Naive thymus-derived CD4-positive, alpha-beta T cell (primary cell): ENCODE measurements around the gene PCSK2. TPM values are rescaled to one million over a fixed set of nuclear protein-coding genes. Genes with fewer than 3 reads are reported as not detected.

Experiments used
- ATAC-seq: fragments of 150-1000 bp; cut with Tn5 transposase; 2 replicates; pipeline ENCODE4 v1.10.0; 2021; ENCODE audit warnings: mild to moderate bottlenecking, moderate library complexity
- CTCF ChIA-PET: fragments of 350-600 bp; sonication (Branson Sonifier 250); formaldehyde crosslinking; loops from one replicate; lab custom pipeline; 2021; ENCODE audit warnings: antibody characterized with exemption; lab: Charles Lee
- POLR2A ChIA-PET: fragments of 350-600 bp; sonication (Branson Sonifier 250); formaldehyde crosslinking; loops from one replicate; lab custom pipeline; 2021; ENCODE audit warnings: antibody characterized with exemption, inconsistent platforms; lab: Charles Lee
- DNase-seq, 9 donors: peaks; one replicate each; pipeline versions ENCODE4 v3.0.0 to v3.0.0-alpha.2; 2020 to 2022; ENCODE audit warnings: mixed read lengths in 1 of 9
- H3K27ac ChIP-seq: one replicate; pipeline ENCODE4 v1.7.0; 2013; ENCODE audit warnings: mild to moderate bottlenecking, low read depth, low read length, moderate library complexity
- H3K27me3 ChIP-seq, 2 donors: one replicate each; pipeline ENCODE4 v1.7.0; 2013; ENCODE audit warnings: low read length in 2 of 2, mild to moderate bottlenecking in 2 of 2, moderate library complexity in 2 of 2; ENCODE audit not compliant: control insufficient read depth in 2 of 2, insufficient read depth in 2 of 2
- H3K36me3 ChIP-seq, 3 experiments: 1 replicate in 2 of 3; 2 replicates in 1 of 3; pipeline ENCODE4 v1.7.0; 2013; ENCODE audit warnings: low read length in 3 of 3, mild to moderate bottlenecking in 3 of 3, moderate library complexity in 1 of 3; ENCODE audit not compliant: insufficient read depth in 3 of 3, control insufficient read depth in 2 of 3
- H3K4me1 ChIP-seq, 2 donors: one replicate each; pipeline ENCODE4 v1.7.0; 2013; ENCODE audit warnings: low read length in 2 of 2, mild to moderate bottlenecking in 2 of 2, moderate library complexity in 1 of 2; ENCODE audit not compliant: control insufficient read depth in 2 of 2, insufficient read depth in 2 of 2
- H3K4me3 ChIP-seq: 2 replicates; pipeline ENCODE4 v1.7.0; 2013; ENCODE audit warnings: mild to moderate bottlenecking, low read length
- H3K9me3 ChIP-seq, 3 experiments: 1 replicate in 2 of 3; 2 replicates in 1 of 3; pipeline ENCODE4 v1.7.0; 2013; ENCODE audit warnings: low read length in 3 of 3; ENCODE audit not compliant: control insufficient read depth in 2 of 3
- H3K27ac Mint-ChIP-seq, 9 donors: one replicate each; pipeline ENCODE4 v1.8.0; 2020 to 2022; ENCODE audit warnings: mixed read lengths in 9 of 9, mild to moderate bottlenecking in 8 of 9, moderate library complexity in 5 of 9, inconsistent platforms in 2 of 9
- H3K27me3 Mint-ChIP-seq, 5 donors: one replicate each; pipeline ENCODE4 v1.8.0; 2021 to 2022; ENCODE audit warnings: mixed read lengths in 5 of 5, mild to moderate bottlenecking in 1 of 5
- H3K36me3 Mint-ChIP-seq, 5 donors: one replicate each; pipeline ENCODE4 v1.8.0; 2020 to 2022; ENCODE audit warnings: mixed read lengths in 5 of 5, mild to moderate bottlenecking in 3 of 5, inconsistent platforms in 1 of 5
- H3K4me1 Mint-ChIP-seq, 7 donors: one replicate each; pipeline ENCODE4 v1.8.0; 2020 to 2022; ENCODE audit warnings: mixed read lengths in 7 of 7, mild to moderate bottlenecking in 3 of 7, inconsistent platforms in 1 of 7
- H3K4me3 Mint-ChIP-seq, 10 donors: one replicate each; pipeline ENCODE4 v1.8.0; 2020 to 2022; ENCODE audit warnings: mild to moderate bottlenecking in 10 of 10, mixed read lengths in 10 of 10, moderate library complexity in 6 of 10, inconsistent platforms in 2 of 10
- H3K9me3 Mint-ChIP-seq, 11 donors: one replicate each; pipeline ENCODE4 v1.8.0; 2020 to 2022; ENCODE audit warnings: mixed read lengths in 11 of 11, mild to moderate bottlenecking in 4 of 11, inconsistent platforms in 1 of 11, moderate library complexity in 1 of 11
- intact Hi-C, 2 donors: fragments of 100-400 bp; cut with micrococcal nuclease; formaldehyde crosslinking; loops; one replicate each; pipeline ENCODE4 v1.15.1; 2023
- polyA plus RNA-seq, 2 donors: library from polyadenylated mRNA; unstranded; fragments of 300-500 nt; fragmentation: Illumina TruSeq; gene quantifications; one replicate each; pipeline ENCODE4 v1.2.3, GENCODE V29; 2021
- total RNA-seq, 6 experiments: library from RNA in 5 of 6; stranded (reverse) in 5 of 6; gene quantifications; 1 replicate in 5 of 6; 2 replicates in 1 of 6; pipeline ENCODE4 v1.2.3 and lab custom pipeline; 2021 to 2026

PCSK2 gene
- total and polyA plus RNA-seq, 7 experiments from 2014 or later = not detected

GRCh38 chr20:17443131-17443858, 216.5 kb downstream of the PCSK2 start:
- no peaks in the 10 kb centered on the region for H3K9me3 ChIP-seq
- CTCF ChIA-PET = interaction anchor here (0.6 kb wide), 1 partner anchor 255 kb away, joined by 3 read pairs; no protein-coding TSS in a partner anchor
- H3K27ac Mint-ChIP-seq = no peak overlapping the region
- DNase-seq (no peak), ATAC-seq (no peak)
- H3K4me3 ChIP-seq = no peak overlapping the region
- intact Hi-C loops = no loop called here
- peaks cover 0 to 17% (median 3%) of the 10 kb centered on the region in 11 donors for H3K9me3 Mint-ChIP-seq
- no peak overlapping the region for H3K27ac ChIP-seq
- H3K4me3 Mint-ChIP-seq = no peak overlapping the region
- no peaks in the 10 kb centered on the region for H3K4me1 ChIP-seq
- H3K36me3 Mint-ChIP-seq = peaks cover 0 to 4% (median 0%) of the 10 kb centered on the region in 5 donors
- POLR2A ChIA-PET = no interaction called here
- no peaks in the 10 kb centered on the region for H3K36me3 ChIP-seq
- peaks cover 20 to 45% (median 33%) of the 10 kb centered on the region in 5 donors for H3K27me3 Mint-ChIP-seq
- H3K27me3 ChIP-seq = no peaks in the 10 kb centered on the region
- no peaks in the 10 kb centered on the region for H3K4me1 Mint-ChIP-seq

GRCh38 chr20:17444091-17444490, 217.3 kb downstream of the PCSK2 start:
- Mint-ChIP-seq H3K27ac (no peak overlapping the region), H3K9me3 (peaks cover 0 to 17% (median 3%) of the 10 kb centered on the region in 11 donors), H3K27me3 (peaks cover 20 to 44% (median 33%) of the 10 kb centered on the region in 5 donors), H3K4me1 (no peaks in the 10 kb centered on the region), H3K36me3 (peaks cover 0 to 4% (median 0%) of the 10 kb centered on the region in 5 donors), H3K4me3 (no peak overlapping the region)
- Histone ChIP-seq H3K9me3 (no peaks in the 10 kb centered on the region), H3K27me3 (no peaks in the 10 kb centered on the region), H3K27ac (no peak overlapping the region), H3K4me3 (no peak overlapping the region), H3K36me3 (no peaks in the 10 kb centered on the region), H3K4me1 (no peaks in the 10 kb centered on the region)
- CTCF ChIA-PET = no interaction called here
- POLR2A ChIA-PET = no interaction called here
- no peak for DNase-seq
- intact Hi-C loops = no loop called here
- ATAC-seq = no peak

GRCh38 chr20:17445543-17445942, 218.7 kb downstream of the PCSK2 start:
- Histone ChIP-seq H3K9me3 (no peaks in the 10 kb centered on the region), H3K4me1 (no peaks in the 10 kb centered on the region), H3K36me3 (no peaks in the 10 kb centered on the region), H3K4me3 (no peak overlapping the region), H3K27ac (no peak overlapping the region), H3K27me3 (no peaks in the 10 kb centered on the region)
- ATAC-seq = no peak
- CTCF ChIA-PET = interaction anchor here (0.5 kb wide), 1 partner anchor 1437 kb away, joined by 3 read pairs; no protein-coding TSS in a partner anchor
- no peak overlapping the region for H3K4me3 Mint-ChIP-seq
- peaks cover 0 to 4% (median 0%) of the 10 kb centered on the region in 5 donors for H3K36me3 Mint-ChIP-seq
- H3K27ac Mint-ChIP-seq = no peak overlapping the region
- H3K27me3 Mint-ChIP-seq = peaks cover 20 to 37% (median 29%) of the 10 kb centered on the region in 5 donors
- no peaks in the 10 kb centered on the region for H3K4me1 Mint-ChIP-seq
- intact Hi-C loops = no loop called here
- POLR2A ChIA-PET = no interaction called here
- peaks cover 0 to 17% (median 3%) of the 10 kb centered on the region in 11 donors for H3K9me3 Mint-ChIP-seq
- DNase-seq = no peak

GRCh38 chr20:17446171-17446570, 219.3 kb downstream of the PCSK2 start:
- Mint-ChIP-seq H3K9me3 (peaks cover 0 to 14% (median 3%) of the 10 kb centered on the region in 11 donors), H3K36me3 (peaks cover 0 to 4% (median 0%) of the 10 kb centered on the region in 5 donors), H3K4me1 (no peaks in the 10 kb centered on the region), H3K27me3 (peaks cover 21 to 39% (median 28%) of the 10 kb centered on the region in 5 donors), H3K27ac (no peak overlapping the region), H3K4me3 (no peak overlapping the region)
- ChIA-PET CTCF (interaction anchor here (0.5 kb wide), 1 partner anchor 1436 kb away, joined by 3 read pairs; no protein-coding TSS in a partner anchor), POLR2A (interaction anchor here (0.8 kb wide), 1 partner anchor 73 kb away, joined by 3 read pairs; no protein-coding TSS in a partner anchor)
- no peaks in the 10 kb centered on the region for H3K4me1 ChIP-seq
- no peak overlapping the region for H3K27ac ChIP-seq
- no peaks in the 10 kb centered on the region for H3K9me3 ChIP-seq
- intact Hi-C loops = no loop called here
- no peak overlapping the region for H3K4me3 ChIP-seq
- H3K27me3 ChIP-seq = no peaks in the 10 kb centered on the region
- no peak for ATAC-seq
- H3K36me3 ChIP-seq = no peaks in the 10 kb centered on the region
- DNase-seq = no peak

- ChIA-PET CTCF (interaction anchor here (0.6 kb wide), 1 partner anchor 83 kb away, joined by 4 read pairs; the partner anchor contains the start of gene BFSP1), POLR2A (no interaction called here)
- ATAC-seq (no peak), DNase-seq (no peak)
- Histone ChIP-seq H3K27me3 (no peaks in the 10 kb centered on the region), H3K27ac (no peak overlapping the region), H3K36me3 (no peaks in the 10 kb centered on the region), H3K4me1 (no peaks in the 10 kb centered on the region), H3K9me3 (no peaks in the 10 kb centered on the region), H3K4me3 (no peak overlapping the region)
- no peak overlapping the region for H3K4me3 Mint-ChIP-seq
- peaks cover 18 to 31% (median 27%) of the 10 kb centered on the region in 5 donors for H3K27me3 Mint-ChIP-seq
- no peaks in the 10 kb centered on the region for H3K36me3 Mint-ChIP-seq
- H3K9me3 Mint-ChIP-seq = peaks cover 0 to under 1% (median 0%) of the 10 kb centered on the region in 11 donors
- intact Hi-C loops = no loop called here
- no peak overlapping the region for H3K27ac Mint-ChIP-seq
- H3K4me1 Mint-ChIP-seq = no peaks in the 10 kb centered on the region
Observed at GRCh38 chr20:17448071-17448470, 221.2 kb downstream of the PCSK2 start.

GRCh38 chr20:17449031-17449430, 222.2 kb downstream of the PCSK2 start:
- POLR2A ChIA-PET = no interaction called here
- Histone ChIP-seq H3K27ac (no peak overlapping the region), H3K4me3 (no peak overlapping the region), H3K4me1 (no peaks in the 10 kb centered on the region), H3K36me3 (no peaks in the 10 kb centered on the region), H3K27me3 (no peaks in the 10 kb centered on the region), H3K9me3 (no peaks in the 10 kb centered on the region)
- Mint-ChIP-seq H3K4me1 (no peaks in the 10 kb centered on the region), H3K27me3 (peaks cover 16 to 32% (median 20%) of the 10 kb centered on the region in 5 donors), H3K36me3 (no peaks in the 10 kb centered on the region), H3K27ac (no peak overlapping the region), H3K4me3 (no peak overlapping the region), H3K9me3 (no peaks in the 10 kb centered on the region)
- CTCF ChIA-PET = no interaction called here
- ATAC-seq (no peak), DNase-seq (no peak)
- intact Hi-C loops = no loop called here
